Activated B cell treated with CpG ODN at 0.5 μM for 24 hours (primary cell): ENCODE measurements around the gene ZNF783. TPM values are rescaled to one million over a fixed set of nuclear protein-coding genes. Genes with fewer than 3 reads are reported as not detected.
A peak's percentile ranks its signal among the peaks of the same experiment; 100 is the strongest.

Source experiments
- ATAC-seq: fragments of 200-7000 bp; cut with Tn5 transposase; one replicate; pipeline ENCODE4 v1.10.0; 2021; ENCODE audit warnings: low read depth, mild to moderate bottlenecking, moderate library complexity
- CTCF ChIA-PET: fragments of 350-600 bp; sonication (Branson Sonifier 250); formaldehyde crosslinking; loops from one replicate; lab custom pipeline; 2021; ENCODE audit warnings: antibody characterized with exemption; lab: Charles Lee
- POLR2A ChIA-PET: fragments of 350-600 bp; sonication (Branson Sonifier 250); formaldehyde crosslinking; loops from one replicate; lab custom pipeline; 2021; ENCODE audit warnings: antibody characterized with exemption; lab: Charles Lee
- DNase-seq: peaks from one replicate; pipeline ENCODE4 v3.0.0; 2022
- H3K27ac Mint-ChIP-seq: one replicate; pipeline ENCODE4 v1.8.0; 2020; ENCODE audit warnings: mixed read lengths
- H3K27me3 Mint-ChIP-seq: one replicate; pipeline ENCODE4 v1.8.0; 2021; ENCODE audit warnings: mixed read lengths
- H3K36me3 Mint-ChIP-seq: one replicate; pipeline ENCODE4 v1.8.0; 2021; ENCODE audit warnings: low read depth, mixed read lengths
- H3K4me1 Mint-ChIP-seq: one replicate; pipeline ENCODE4 v1.8.0; 2021; ENCODE audit warnings: mixed read lengths
- H3K4me3 Mint-ChIP-seq: one replicate; pipeline ENCODE4 v1.8.0; 2020; ENCODE audit warnings: mild to moderate bottlenecking, mixed read lengths
- H3K9me3 Mint-ChIP-seq: one replicate; pipeline ENCODE4 v1.8.0; 2020; ENCODE audit warnings: mixed read lengths
- CTCF ChIP-seq: fragments of 200-600 bp; IDR thresholded peaks from one replicate; pipeline ENCODE4 v1.8.0; 2022; ENCODE audit warnings: antibody characterized with exemption, mild to moderate bottlenecking
- intact Hi-C: fragments of 100-400 bp; cut with micrococcal nuclease; formaldehyde crosslinking; loops from one replicate; pipeline ENCODE4 v1.15.1; 2024
- total RNA-seq: library from RNA; stranded (reverse); gene quantifications from 2 replicates; pipeline ENCODE4 v1.2.3, GENCODE V29; 2022

The ZNF783 gene
- total RNA-seq, 1 donor from 2014 or later, result 34.1 TPM

GRCh38 chr7:149254181-149254858 is 7.7 kb upstream of the ZNF783 start:
- TF ChIP-seq CTCF, result no peak
- Mint-ChIP-seq H3K27me3 (no peaks in the 10 kb centered on the region), H3K36me3 (peaks cover 48% of the 10 kb centered on the region), H3K4me1 (no peaks in the 10 kb centered on the region), H3K4me3 (no peak overlapping the region), H3K27ac (no peak overlapping the region), H3K9me3 (no peaks in the 10 kb centered on the region)
- POLR2A ChIA-PET, result no interaction called here
- CTCF ChIA-PET, result no interaction called here
- ATAC-seq, result no peak
- DNase-seq, result no peak
- intact Hi-C loops, result no loop called here

- no peak for DNase-seq
- intact Hi-C loops, result no loop called here
- TF ChIP-seq CTCF, result no peak
- H3K27ac Mint-ChIP-seq, result no peak overlapping the region
- no peak overlapping the region for H3K4me3 Mint-ChIP-seq
- no peaks in the 10 kb centered on the region for H3K27me3 Mint-ChIP-seq
- peaks cover 45% of the 10 kb centered on the region for H3K36me3 Mint-ChIP-seq
- ChIA-PET CTCF (no interaction called here), POLR2A (no interaction called here)
- no peaks in the 10 kb centered on the region for H3K9me3 Mint-ChIP-seq
- H3K4me1 Mint-ChIP-seq, result no peaks in the 10 kb centered on the region
- no peak for ATAC-seq
These were observed 6.8 kb upstream of the ZNF783 start for GRCh38 chr7:149255174-149255573.

GRCh38 chr7:149256568-149256967 is 5.4 kb upstream of the ZNF783 start:
- Mint-ChIP-seq H3K4me3 (no peak overlapping the region), H3K36me3 (peaks cover 39% of the 10 kb centered on the region), H3K4me1 (peaks cover 6% of the 10 kb centered on the region), H3K9me3 (no peaks in the 10 kb centered on the region), H3K27me3 (no peaks in the 10 kb centered on the region), H3K27ac (no peak overlapping the region)
- CTCF ChIA-PET, result no interaction called here
- DNase-seq (no peak), ATAC-seq (no peak)
- intact Hi-C loops, result no loop called here
- no peak for TF ChIP-seq CTCF
- POLR2A ChIA-PET, result no interaction called here

- no peak for TF ChIP-seq CTCF
- Mint-ChIP-seq H3K9me3 (no peaks in the 10 kb centered on the region), H3K27me3 (no peaks in the 10 kb centered on the region), H3K4me1 (peaks cover 7% of the 10 kb centered on the region), H3K4me3 (no peak overlapping the region), H3K27ac (no peak overlapping the region), H3K36me3 (peaks cover 35% of the 10 kb centered on the region)
- intact Hi-C loops, result no loop called here
- ChIA-PET CTCF (no interaction called here), POLR2A (no interaction called here)
- ATAC-seq (no peak), DNase-seq (no peak)
These were observed 4.8 kb upstream of the ZNF783 start for GRCh38 chr7:149257146-149257545.

GRCh38 chr7:149261316-149261828 is 624 bp upstream of the ZNF783 start:
- ATAC-seq, result peak; percentile 4
- ChIA-PET POLR2A (interaction anchor here (0.6 to 2.0 kb wide), 15 partner anchors 12 to 577 kb away, joined by 3 to 15 read pairs (median 7); partner anchors contain the start of genes ZNF212, ZNF282, ZNF398 and ZNF425), CTCF (interaction anchor here (0.9 to 3.4 kb wide), 8 partner anchors 8 to 481 kb away, joined by 3 to 19 read pairs (median 4); no protein-coding TSS in a partner anchor)
- peak overlapping the region; percentile 90 for H3K27ac Mint-ChIP-seq
- H3K27me3 Mint-ChIP-seq, result no peaks in the 10 kb centered on the region
- no peak for TF ChIP-seq CTCF
- intact Hi-C loops, result loop anchor here (1.0 kb wide), 2 partner anchors 135 to 363 kb away; partner anchors contain the start of gene ZNF425
- no peak for DNase-seq
- peaks cover 23% of the 10 kb centered on the region for H3K4me1 Mint-ChIP-seq
- H3K4me3 Mint-ChIP-seq, result peak overlapping the region; percentile 89
- H3K9me3 Mint-ChIP-seq, result no peaks in the 10 kb centered on the region
- peaks cover 19% of the 10 kb centered on the region for H3K36me3 Mint-ChIP-seq
